ENCODE measurements around the gene HDAC4.

- TF ChIP-seq POLR2AphosphoS5 (IDR thresholded peaks at IDR 0.05; ENCODE audit: low read length) (no peak), GABPA (IDR thresholded peaks at IDR 0.05; ENCODE audit: low read depth) (no peak)
Observed at GRCh38 chr2:239124152-239124899, 276.5 kb downstream of the HDAC4 start.

All from GM12878 (cell line).